HG03139 (cell line): Measurements from ENCODE around the gene PTPN22.

Source experiments
- ATAC-seq: cut with Tn5 transposase; IDR thresholded peaks from one replicate; pipeline ENCODE4 v1.9.1; 2021; ENCODE audit not compliant: unreplicated experiment

PTPN22 gene

DNA sequence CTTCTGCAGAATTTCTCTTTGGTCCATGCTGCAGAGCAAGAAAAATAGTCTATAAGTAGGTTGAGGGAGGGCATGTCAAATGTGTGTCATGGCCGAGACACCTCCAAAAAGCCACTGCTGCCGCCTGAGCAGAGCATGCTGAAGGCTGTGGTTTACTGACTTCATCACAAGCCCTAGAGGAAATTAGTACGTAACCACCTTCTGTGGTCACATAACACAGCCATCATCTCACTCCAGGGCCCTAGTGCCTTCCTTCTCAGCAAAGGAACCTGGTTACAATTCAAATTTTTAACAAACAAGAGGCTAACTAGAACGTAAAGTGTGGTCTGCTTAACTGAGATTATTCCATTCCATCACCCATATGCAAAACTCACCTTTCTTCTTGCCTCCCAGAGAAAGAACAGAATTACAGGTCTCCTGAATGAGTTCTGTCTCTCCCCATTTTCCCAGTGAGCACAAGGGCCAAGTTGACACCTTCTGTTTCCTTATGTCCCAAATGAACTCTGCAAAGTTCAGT, at the start of gene PTPN22:
PTPN22 (minus strand) TSS at position 116 of the 517 bp plus-strand sequence.
- peak; percentile 85 for ATAC-seq

DNA sequence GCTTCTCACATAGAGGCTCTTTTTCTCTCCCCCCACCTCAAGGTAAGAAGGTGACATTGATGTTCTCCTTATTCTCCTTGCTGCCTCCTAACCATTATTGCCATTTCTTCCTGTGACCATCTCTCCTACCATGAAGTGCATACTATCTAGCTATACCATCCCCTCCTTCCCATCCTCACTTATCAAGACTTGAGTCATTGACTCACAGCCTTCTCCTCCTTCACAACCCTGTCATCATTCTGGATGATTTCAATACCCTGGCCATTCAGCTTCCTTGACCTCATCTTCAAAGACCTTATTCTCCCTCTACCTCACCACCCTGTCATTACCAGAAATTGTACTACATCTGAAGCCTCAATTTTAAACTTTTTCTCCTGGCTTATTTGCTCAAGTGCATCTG, 46.7 kb upstream of the PTPN22 start:
- no peak for ATAC-seq

DNA sequence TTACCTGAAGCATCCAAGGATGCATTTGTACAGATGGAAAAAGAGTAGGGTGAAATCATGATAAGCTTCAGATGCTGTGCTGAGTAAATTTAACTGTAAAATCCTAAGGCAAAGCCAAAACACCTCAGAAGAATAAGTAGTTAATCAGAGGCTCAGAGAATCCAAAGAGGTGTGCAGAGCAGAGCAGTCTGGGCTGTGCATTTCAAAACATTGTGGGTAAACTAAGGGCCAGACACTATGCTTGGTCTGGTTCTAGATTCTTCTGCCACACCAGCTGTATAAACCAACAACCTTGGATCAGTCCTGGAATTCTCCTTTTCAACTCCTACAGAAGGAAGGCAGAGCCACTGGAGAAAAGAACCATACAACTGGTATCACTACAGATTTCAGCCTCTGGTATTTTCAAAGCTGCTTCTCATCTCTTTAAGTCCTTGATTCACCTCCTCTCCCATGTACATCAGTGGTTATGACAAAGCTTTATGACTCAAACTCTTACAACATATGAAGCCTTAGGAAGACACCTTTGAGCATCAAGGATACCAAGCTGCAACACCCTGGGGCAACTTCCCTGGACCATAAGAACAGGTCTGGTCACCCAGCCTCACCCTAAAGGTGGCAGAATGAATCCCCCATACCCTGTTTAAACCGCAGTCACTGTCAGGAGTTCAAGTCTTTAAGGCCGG, 46.0 kb upstream of the PTPN22 start:
- no peak for ATAC-seq

DNA sequence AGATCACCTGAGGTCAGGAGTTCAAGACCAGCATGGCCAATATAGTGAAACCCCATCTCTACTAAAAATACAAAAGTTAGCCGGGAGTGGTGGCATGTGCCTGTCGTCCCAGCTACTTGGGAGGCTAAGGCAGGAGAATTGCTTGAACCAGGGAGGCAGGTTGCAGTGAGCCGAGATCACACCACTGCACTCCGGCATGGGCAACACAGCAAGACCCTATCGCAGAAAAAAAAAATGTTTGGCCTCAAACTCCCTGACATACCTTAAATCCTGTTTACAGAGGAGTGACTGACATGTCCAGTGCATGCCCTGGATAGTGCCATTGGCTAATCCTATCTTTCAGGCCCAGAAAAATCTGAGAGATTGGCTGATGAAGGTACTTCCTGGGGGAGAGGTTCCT, 45.5 kb upstream of the PTPN22 start:
- no peak for ATAC-seq

DNA sequence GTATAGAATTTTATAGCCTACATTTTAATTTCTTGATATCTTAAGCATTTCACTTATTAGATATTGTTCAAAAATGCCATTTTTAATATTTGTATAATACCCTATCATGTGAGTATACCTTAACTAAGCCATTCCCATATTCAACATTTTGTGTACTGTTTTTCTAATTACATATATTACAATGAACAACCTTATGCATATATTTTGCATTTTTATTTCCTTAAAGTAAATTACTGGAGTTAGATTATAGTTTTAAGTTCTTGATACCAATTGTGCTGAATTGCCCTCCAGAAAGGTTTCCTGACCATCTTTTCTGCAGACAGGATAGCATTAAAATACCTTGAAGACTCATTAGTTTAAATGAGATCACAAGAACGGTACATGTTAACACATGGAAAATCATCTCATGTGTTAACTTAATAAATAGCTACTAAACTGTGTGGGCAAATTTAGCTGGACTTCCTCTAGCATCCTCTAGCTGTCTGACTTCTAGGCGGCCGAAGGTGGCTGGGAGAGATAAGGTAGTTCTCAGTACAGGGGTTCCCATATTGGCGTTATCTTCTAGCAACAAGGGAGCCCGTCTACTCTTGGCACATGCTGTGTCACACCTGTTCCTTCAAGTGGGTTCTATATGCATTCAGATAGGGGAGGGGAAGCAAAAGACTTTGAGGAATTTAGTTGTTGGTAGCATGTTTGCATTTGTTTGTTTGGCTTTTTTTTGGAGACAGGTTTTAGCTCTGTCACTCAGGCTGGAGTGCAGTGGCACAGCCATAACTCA, 42.6 kb upstream of the PTPN22 start:
- no peak for ATAC-seq

DNA sequence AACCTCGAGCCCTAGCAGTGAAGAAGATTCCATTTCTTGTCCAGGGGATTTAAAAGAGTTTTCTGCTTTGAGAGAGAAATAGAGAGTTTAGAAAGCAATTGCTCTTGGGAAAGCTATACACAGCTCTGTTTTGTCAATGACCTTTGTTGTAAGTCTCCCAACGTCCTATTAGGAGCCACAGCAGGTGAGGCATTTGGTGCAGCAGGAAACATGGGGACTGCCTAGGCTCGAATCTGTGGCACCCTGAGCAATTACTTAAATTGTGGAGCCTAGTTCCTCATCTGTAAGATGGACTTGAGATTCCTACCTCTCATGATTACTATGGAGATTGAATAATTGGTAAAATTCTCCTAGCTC, 41.8 kb upstream of the PTPN22 start:
- ATAC-seq: no peak

DNA sequence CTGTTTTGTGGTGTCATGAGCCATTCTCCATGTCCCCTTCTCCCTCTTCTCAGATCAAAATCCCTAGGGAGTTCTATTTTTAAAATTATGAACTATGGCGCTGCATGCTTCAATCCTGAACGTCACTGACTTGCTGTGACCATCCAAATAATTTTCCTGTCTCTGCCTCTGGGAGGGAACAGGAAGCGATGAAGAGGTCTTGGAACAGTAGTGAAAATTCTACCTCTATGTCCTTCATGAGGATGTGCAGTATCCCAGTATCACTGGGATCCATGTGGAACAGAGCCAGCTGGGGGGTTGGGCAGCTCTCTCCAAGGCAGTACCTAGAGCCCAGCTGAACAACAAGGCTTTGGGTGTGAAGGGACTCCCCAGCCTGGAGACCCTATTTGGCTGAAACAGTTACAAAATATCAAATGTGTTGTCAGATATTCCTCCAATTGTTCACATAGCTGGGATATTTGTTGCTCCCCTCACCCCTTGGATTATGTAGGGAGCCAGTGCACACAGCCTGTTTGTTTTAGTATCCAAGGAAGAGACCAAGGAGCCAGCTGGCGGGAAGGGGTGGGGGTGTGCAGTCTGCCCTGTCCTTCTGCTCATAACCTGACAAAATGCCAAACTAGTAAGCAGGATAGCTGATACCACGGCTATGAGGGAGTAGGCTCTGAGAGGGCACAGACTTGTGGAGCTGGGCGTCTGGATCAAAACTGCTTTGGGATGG, 41.2 kb upstream of the PTPN22 start:
- ATAC-seq: no peak

DNA sequence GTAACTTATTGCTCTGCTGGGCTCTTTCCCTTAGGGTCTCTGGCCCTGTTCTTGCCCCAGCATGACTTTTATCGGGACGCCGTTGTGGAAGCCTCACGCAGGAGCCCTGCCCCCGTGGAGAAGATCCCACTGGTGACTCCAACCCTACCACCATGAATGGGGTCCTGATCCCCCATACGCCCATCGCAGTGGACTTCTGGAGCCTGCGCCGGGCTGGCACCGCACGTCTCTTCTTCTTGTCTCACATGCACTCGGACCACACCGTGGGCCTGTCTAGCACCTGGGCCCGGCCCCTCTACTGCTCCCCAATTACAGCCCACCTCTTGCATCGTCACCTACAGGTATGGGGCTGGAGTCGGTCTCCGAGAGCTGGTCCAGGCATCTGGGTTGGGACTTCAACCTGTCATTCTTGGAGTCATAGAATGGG, 33.9 kb upstream of the PTPN22 start:
- ATAC-seq: peak; percentile 5

DNA sequence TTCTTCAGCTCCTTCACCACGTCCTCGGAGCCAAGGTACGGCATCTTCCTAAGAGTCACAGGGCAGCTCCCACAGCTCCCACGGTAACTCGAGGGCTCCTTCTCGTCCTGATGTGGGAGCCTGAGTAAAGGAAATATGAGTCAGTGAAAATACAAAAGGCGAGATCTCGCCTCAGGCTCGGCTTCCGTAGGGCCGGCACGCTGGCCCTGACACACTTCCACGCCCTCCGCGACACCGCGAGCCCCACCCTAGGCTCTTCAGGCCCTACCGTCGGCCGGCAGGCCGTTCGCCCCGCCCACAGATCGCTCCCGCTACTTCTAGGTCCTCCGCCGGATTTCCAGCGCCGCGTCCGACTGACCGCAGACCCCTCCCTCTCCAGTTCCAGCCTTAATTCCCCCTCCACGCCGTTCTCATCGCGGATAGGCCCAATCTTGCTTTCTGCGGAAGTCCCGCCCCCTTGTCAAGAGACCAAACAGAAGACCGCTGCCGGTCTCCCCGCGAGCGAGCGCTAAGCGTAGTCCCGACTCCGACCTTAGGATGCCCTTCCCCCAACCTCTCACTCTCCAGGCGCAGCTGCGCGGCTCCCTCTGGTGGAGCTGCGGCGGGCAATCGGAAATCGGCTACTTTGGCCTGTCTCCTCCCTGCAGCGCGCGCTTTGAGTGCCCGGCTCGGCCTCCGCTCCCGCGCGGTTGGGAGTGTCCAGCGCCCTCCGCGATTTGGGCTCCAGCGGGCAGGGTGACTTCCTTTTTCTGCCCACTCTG, 33.3 kb upstream of the PTPN22 start, which contains the start of the genes AP4B1 and DCLRE1B:
AP4B1 (minus strand) TSS at position 126 of the 761 bp plus-strand sequence; CDS start at position 44, 82 bp downstream.
DCLRE1B (plus strand) TSS at position 653 of the 761 bp plus-strand sequence. CDS start 261 bp downstream, outside the sequence.
- peak; percentile 86 for ATAC-seq

DNA sequence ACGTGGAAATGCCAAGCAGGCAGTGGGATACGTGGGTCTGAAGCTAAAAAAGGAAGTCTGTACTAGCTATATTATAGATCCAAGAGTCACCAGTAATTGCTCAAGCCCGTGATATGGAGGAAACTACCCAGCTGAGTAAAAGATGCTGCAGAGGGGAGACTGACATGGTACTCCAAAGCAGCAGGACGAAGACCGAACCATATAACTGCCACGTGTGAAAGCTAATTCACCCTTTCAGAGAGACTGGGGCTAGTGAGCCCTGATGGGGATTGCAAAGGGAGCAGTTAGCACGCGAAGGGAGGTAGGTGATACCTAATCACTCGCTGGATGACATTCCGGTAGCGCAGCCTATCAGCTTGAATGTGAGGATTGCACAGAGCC, 32.8 kb upstream of the PTPN22 start:
- peak; percentile 22 for ATAC-seq

DNA sequence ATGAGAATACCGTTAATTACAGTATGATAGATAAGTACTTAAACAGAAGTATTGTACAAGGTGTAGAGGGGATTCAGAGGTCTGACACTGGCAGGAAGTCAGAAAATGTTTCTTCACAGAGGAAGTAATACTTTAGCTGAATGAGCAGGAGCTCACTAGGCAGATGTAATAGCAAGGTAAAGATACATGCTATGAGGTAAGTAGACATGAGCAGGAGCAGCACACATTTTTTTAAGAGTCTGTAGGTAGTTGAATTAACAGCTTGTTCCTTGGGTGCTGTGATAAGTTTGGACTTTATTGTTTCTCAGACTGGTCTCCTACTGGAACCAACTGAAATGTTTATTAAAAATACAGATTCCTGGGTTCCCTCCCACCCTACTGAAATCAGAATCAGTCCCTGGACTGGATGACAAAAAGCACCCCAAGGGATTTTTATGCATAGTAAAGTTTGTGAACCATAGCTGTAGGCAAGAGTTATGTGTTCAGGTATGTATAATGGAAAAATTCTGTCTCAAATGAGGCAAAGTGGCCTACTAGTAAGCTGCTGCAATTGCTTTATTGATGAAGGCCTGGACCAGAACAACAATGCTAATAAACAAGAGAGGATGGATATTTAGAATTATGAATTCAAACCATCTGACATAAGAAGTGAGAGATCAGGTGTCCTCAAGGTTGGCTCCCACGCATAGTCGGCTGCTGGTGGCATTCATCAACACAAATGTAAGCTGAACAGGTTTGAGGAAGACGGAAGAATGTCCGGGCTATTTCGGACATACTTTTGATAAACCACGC, 32.2 kb upstream of the PTPN22 start:
- ATAC-seq: no peak

DNA sequence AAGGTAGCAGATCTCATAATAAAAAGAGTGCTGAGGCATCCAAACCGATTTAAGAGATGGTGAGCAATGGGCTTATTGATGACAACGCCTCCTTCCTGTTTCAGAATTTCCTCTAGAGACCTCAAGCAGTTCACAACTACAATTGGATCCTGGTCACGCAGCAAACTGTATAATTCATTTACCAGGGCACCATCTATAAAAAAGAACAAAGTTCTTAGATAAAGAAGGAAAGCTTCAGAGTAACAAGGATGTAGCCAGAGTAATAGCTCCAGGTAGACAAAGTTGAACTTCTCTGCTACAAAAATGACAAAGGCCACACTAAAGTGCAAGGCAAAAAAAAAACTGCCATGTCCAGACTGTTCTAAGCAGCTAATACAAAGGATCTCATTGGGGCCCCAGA, 29.7 kb upstream of the PTPN22 start:
- no peak for ATAC-seq

DNA sequence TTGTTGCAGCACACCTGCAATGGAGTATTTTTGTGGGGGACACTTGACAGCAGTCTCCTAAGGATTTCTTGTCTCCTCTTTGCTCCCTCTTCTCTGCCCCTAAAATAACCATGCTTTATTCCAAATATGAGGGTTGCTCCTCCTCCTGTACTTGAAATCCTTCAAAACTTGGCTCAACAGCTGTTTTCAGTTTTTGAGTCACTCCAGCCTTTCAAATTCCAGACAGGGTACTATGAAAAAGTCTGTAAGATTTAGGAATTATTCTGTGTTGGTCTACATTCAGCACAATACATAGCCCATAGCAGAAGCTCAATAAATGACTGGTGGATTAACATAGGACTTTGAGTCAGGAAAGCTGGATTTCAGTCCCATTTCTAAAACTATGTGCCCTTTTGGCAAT, 27.6 kb upstream of the PTPN22 start:
- no peak for ATAC-seq

DNA sequence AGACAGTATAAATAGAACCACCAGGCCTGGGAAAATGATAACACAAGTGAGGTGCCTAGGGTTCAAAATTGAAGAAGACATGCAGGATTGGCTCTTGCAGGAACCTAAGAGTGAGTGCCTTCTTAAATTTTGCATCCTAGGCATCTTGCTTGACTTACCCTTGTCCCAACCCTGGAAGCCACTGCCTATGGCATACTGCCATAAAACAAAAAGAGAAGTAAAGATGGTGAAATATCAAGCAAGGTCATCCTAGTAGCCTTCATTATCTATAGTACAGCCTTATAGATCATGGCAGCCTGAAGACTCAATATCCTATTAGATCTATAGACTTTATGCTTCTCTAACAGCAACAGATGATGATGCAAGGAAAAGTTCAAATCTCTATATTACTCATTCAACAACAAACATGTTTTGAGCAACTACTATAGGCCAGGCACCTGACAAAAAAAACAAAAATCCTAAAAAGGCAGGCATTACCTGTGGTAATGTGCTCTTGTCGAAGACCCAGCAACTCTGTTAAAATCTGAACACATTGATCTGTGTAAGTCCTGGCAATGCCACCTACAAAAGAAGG, 26.8 kb upstream of the PTPN22 start:
- no peak for ATAC-seq

DNA sequence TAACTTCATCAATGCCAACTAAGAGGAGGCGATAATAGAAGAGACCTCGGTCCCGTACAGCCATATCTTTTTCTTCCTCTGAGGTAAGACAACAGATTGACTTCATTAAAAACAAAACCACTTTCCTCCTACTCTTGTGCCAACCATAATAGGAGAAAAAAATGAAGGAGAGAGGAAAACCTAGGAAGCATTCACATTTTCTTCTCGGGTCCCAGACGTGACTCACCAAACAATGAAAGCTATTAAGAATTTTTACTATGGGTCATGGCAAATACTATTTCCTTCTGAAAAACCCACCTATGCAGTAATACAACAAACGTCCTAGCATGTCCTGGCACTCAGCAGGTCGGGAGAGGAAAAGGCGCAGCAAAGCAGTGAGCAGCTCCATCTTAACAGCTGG, 24.4 kb upstream of the PTPN22 start:
- ATAC-seq: no peak

DNA sequence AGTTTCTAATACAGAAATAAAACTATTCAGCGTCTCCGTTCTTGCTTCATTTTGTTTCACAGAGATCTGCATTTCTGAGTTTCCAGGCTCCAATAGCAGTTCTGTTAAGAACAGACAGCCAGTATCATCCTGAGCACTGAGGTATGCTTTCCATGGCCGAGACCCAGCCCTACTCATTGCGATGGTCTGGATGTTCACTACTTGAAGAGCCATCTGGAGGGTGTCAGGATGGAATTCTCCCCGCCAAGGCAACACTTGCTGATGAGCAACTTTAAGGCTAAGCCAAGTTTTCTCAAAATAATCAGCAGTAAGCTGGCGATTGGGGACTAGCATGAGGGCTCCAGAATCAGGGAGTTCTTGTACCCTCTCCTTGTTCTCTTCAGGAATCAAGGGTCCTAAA, 23.6 kb upstream of the PTPN22 start:
- no peak for ATAC-seq

DNA sequence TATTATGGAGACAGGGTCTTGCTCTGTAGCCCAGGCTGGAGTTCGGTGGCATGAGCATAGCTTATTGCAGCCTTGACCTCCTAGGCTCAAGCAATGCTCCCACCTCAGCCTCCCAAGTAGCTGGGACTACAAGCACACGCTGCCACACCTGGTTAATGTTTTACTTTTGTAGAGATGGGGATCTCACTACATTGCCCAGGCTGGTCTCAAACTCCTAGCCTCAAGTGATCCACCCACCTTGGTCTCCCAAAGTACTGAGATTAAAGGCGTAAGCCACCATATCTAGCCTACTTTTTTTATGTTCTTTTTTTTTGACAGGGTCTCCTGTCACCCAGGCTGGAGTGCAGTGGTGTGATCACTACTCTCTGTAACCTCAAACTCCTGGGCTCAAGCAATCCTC, 21.8 kb upstream of the PTPN22 start:
- ATAC-seq: no peak

DNA sequence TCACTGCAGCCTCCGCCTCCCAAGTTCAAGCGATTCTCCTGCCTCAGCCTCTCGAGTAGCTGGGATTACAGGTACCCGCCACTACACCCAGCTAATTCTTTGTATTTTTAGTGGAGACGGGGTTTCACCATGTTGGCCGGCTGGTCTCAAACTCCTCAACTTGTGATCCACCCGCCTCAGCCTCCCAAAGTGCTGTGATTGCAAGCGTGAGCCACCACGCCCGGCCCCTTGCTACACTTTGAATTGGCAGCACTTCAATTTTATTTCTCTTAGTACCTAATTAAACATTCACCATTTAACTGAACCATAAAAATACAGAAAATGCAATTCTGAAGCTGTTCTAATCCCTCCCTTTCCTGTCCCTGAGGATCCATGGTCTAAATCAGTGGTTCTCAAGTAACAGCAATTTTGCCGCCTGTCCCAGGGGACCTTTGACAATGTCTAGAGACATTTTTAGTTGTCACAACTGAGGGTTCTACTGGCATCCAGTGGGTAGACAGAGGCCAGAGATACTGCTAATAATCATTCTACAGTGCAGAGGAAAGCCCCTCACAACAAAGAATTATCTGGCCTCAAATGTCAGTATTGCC, 20.2 kb upstream of the PTPN22 start:
- no peak for ATAC-seq

DNA sequence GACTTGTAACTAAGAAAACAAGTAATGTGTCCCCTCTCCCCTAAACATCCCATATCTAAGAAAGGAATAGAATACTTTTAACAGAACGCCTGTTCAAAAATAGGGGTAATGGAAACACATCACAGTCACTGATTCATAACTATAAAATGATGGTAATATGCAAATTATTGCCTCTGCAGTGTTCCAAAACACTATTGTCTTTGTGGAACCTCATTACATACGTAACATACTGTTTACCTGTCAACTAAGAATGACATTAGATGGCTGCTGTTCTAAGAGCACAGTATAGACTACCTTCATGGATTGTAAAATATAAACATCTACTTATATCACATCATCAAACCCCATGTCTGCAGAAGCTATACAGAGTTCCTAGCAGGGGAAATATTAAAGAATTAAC, 19.3 kb upstream of the PTPN22 start:
- no peak for ATAC-seq
